GM12872 (cell line): Measurements from ENCODE around the gene CPXM2.

Experiments used
- CTCF ChIP-seq: IDR thresholded peaks from 3 replicates; pipeline ENCODE4 v1.5.1; 2011; ENCODE audit warnings: low read depth, mild to moderate bottlenecking, low read length, moderate library complexity; ENCODE audit not compliant: insufficient read depth

CPXM2 gene

GRCh38 chr10:123778719-123779517 is 112.7 kb downstream of the CPXM2 start:
- TF ChIP-seq CTCF: no peak

- no peak for TF ChIP-seq CTCF
Measured at GRCh38 chr10:123777881-123778280, 113.7 kb downstream of the CPXM2 start.

DNA sequence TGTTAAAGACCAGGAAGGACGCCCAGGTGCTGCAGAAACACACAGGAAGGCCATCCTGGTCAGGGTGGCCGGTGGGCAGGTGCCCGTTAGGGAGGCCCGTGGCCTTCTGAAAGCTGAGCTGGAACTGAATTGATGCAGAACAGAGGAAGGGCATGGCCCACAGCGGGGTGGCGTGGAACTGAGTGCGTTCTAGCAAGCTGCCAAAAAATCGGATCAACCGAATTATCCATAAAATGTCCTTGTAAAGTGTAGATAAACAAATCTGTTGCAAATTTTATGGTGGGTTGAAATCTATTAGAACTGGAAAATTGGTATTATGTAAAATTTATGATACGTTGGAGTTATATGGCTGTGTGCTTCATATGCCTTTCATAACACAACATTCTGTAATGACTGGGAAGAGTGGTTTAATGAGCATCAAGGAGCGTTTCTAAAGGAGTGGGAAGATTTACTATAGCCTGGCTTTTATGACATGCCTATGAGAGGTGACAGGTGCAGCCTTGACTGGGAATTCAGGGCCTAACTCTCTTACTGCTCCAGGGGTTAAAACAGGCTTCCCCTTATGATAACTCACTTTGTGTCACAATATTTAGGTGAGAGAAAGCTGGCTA is 117.4 kb downstream of the CPXM2 start:
- TF ChIP-seq CTCF: no peak

GRCh38 chr10:123772645-123773508 is 118.7 kb downstream of the CPXM2 start:
- no peak for TF ChIP-seq CTCF

DNA sequence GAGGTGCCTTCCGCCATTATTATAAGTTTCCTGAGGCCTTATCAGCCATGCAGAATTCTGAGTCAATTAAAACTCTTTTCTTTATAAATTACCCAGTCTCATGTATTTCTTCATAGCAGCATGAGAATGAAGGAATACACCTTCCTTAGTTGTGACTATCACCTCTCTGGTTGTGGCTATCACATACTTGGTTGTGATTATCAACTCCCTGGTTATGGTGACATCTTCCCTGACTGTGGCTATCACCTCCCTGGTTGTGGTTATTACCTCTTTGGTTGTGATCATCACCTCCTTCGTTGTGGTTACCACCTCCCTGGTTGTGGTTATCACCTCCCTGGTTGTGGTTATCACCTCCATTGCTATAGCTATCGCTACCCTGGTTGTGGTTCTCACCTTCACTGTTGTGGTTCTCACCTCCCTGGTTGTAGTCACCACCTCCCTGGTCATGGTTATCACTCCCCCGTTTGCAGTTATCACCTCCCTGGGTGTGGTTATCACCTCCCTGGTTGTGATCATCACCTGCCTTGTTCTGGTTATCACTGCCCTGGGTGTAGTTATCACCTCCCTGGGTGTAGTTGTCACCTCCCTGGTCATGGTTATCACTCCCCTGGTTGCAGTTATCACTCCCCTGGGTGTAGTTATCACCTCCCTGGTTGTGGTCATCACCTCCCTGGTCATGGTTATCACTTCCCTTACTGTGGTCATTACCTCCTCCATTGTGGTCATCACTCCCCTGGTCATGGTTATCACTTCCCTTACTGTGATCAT is 119.5 kb downstream of the CPXM2 start:
- no peak for TF ChIP-seq CTCF

- TF ChIP-seq CTCF: no peak
Measured at GRCh38 chr10:123769647-123770046, 122.0 kb downstream of the CPXM2 start.

- no peak for TF ChIP-seq CTCF
Measured at GRCh38 chr10:123766761-123767160, 124.8 kb downstream of the CPXM2 start.
